ENCODE measurements around the gene PPP2R2B.

- TF ChIP-seq ZNF8 (CRISPR knock-in tag; IDR thresholded peaks at IDR 0.05) (no peak), TOX (CRISPR knock-in tag; IDR thresholded peaks at IDR 0.05; ENCODE audit: borderline replicate concordance) (no peak), POU6F1 (CRISPR knock-in tag; IDR thresholded peaks at IDR 0.05; ENCODE audit: borderline replicate concordance, low read depth) (no peak)
- TF ChIP-seq, protein P1, sequence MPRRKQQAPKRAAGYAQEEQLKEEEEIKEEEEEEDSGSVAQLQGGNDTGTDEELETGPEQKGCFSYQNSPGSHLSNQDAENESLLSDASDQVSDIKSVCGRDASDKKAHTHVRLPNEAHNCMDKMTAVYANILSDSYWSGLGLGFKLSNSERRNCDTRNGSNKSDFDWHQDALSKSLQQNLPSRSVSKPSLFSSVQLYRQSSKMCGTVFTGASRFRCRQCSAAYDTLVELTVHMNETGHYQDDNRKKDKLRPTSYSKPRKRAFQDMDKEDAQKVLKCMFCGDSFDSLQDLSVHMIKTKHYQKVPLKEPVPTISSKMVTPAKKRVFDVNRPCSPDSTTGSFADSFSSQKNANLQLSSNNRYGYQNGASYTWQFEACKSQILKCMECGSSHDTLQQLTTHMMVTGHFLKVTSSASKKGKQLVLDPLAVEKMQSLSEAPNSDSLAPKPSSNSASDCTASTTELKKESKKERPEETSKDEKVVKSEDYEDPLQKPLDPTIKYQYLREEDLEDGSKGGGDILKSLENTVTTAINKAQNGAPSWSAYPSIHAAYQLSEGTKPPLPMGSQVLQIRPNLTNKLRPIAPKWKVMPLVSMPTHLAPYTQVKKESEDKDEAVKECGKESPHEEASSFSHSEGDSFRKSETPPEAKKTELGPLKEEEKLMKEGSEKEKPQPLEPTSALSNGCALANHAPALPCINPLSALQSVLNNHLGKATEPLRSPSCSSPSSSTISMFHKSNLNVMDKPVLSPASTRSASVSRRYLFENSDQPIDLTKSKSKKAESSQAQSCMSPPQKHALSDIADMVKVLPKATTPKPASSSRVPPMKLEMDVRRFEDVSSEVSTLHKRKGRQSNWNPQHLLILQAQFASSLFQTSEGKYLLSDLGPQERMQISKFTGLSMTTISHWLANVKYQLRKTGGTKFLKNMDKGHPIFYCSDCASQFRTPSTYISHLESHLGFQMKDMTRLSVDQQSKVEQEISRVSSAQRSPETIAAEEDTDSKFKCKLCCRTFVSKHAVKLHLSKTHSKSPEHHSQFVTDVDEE (CRISPR knock-in tag; IDR thresholded peaks at IDR 0.05): no peak
- TF ChIP-seq, protein P2, sequence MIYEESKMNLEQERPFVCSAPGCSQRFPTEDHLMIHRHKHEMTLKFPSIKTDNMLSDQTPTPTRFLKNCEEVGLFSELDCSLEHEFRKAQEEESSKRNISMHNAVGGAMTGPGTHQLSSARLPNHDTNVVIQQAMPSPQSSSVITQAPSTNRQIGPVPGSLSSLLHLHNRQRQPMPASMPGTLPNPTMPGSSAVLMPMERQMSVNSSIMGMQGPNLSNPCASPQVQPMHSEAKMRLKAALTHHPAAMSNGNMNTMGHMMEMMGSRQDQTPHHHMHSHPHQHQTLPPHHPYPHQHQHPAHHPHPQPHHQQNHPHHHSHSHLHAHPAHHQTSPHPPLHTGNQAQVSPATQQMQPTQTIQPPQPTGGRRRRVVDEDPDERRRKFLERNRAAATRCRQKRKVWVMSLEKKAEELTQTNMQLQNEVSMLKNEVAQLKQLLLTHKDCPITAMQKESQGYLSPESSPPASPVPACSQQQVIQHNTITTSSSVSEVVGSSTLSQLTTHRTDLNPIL (CRISPR knock-in tag; IDR thresholded peaks at IDR 0.05; ENCODE audit: low read depth): no peak
Measured at GRCh38 chr5:146912874-146913273, 34.3 kb upstream of the PPP2R2B start.

Data from SK-N-SH treated with all-trans-retinoic acid at 6 μM for 48 hours (cell line).